GM23248 (cell line): Measurements from ENCODE around the gene SSTR5. TPM values are rescaled to one million over a fixed set of nuclear protein-coding genes. Genes with fewer than 3 reads are reported as not detected.

ENCODE experiments used
- DNase-seq: peaks from one replicate; pipeline ENCODE4 v3.0.0-alpha.2; 2015
- H2AFZ ChIP-seq: fragments of 200-600 bp; sonication (generic); 2 replicates; pipeline ENCODE4 v1.6.1; 2016; ENCODE audit warnings: antibody characterized with exemption
- H3F3A ChIP-seq: fragments of 200-600 bp; sonication (generic); 2 replicates; pipeline ENCODE4 v1.6.1; 2016; ENCODE audit warnings: mild to moderate bottlenecking, antibody characterized with exemption, mixed run types; ENCODE audit not compliant: insufficient read depth
- H3K27ac ChIP-seq: fragments of 200-600 bp; sonication (generic); 2 replicates; pipeline ENCODE4 v1.5.1; 2016; ENCODE audit warnings: mild to moderate bottlenecking
- H3K27me3 ChIP-seq: fragments of 200-600 bp; sonication (generic); replicated peaks from 2 replicates; pipeline ENCODE4 v1.6.1; 2016; ENCODE audit warnings: mild to moderate bottlenecking; ENCODE audit not compliant: insufficient read depth
- H3K36me3 ChIP-seq: fragments of 200-600 bp; sonication (generic); 2 replicates; pipeline ENCODE4 v1.6.1; 2016; ENCODE audit warnings: low read depth, mild to moderate bottlenecking
- H3K4me1 ChIP-seq: fragments of 200-600 bp; sonication (generic); 2 replicates; pipeline ENCODE4 v1.6.1; 2016; ENCODE audit warnings: mild to moderate bottlenecking; ENCODE audit not compliant: insufficient read depth
- H3K4me2 ChIP-seq: fragments of 200-600 bp; sonication (generic); one replicate; pipeline ENCODE4 v1.6.1; 2016; ENCODE audit warnings: mild to moderate bottlenecking; ENCODE audit not compliant: unreplicated experiment
- H3K4me3 ChIP-seq: fragments of 200-600 bp; sonication (generic); 2 replicates; pipeline ENCODE4 v1.5.1; 2016; ENCODE audit warnings: mild to moderate bottlenecking
- H3K79me2 ChIP-seq: fragments of 200-600 bp; sonication (generic); 2 replicates; pipeline ENCODE4 v1.6.1; 2016; ENCODE audit warnings: mild to moderate bottlenecking; ENCODE audit not compliant: insufficient read depth
- H3K9ac ChIP-seq: fragments of 200-600 bp; sonication (generic); 2 replicates; pipeline ENCODE4 v1.6.1; 2016; ENCODE audit warnings: mild to moderate bottlenecking
- H3K9me2 ChIP-seq: fragments of 200-600 bp; sonication (generic); 2 replicates; pipeline ENCODE4 v1.6.1; 2016; ENCODE audit warnings: mixed run types, mild to moderate bottlenecking, moderate library complexity; ENCODE audit not compliant: insufficient read depth
- H3K9me3 ChIP-seq: fragments of 200-600 bp; sonication (generic); one replicate; pipeline ENCODE4 v1.6.1; 2017; ENCODE audit warnings: low read depth
- H4K20me1 ChIP-seq: fragments of 200-600 bp; sonication (generic); 2 replicates; pipeline ENCODE4 v1.6.0; 2016; ENCODE audit not compliant: insufficient read depth
- EZH2 ChIP-seq: fragments of 200-600 bp; sonication (generic); IDR thresholded peaks from 2 replicates; pipeline ENCODE4 v1.6.1; 2018; ENCODE audit warnings: antibody characterized with exemption, mild to moderate bottlenecking; ENCODE audit not compliant: insufficient read depth, poor library complexity, severe bottlenecking
- EZH2phosphoT487 ChIP-seq: fragments of 200-600 bp; sonication (generic); IDR thresholded peaks from 2 replicates; pipeline ENCODE4 v1.6.1; 2018; ENCODE audit warnings: antibody characterized with exemption, moderate library complexity, mild to moderate bottlenecking, low read depth; ENCODE audit not compliant: insufficient read depth
- WGBS, 2 experiments: methylation state at CpG; one replicate each; pipeline ENCODE4 v1.1.6; 2015 to 2017; ENCODE audit warnings: low lambda C conversion rate in 2 of 2, low coverage in 1 of 2; ENCODE audit errors: missing lambda C conversion rate in 2 of 2; 5-methylcytosine and 5-hydroxymethylcytosine counted together
- in situ Hi-C: fragments of 300-500 bp; cut with MboI; formaldehyde crosslinking; loops from 2 replicates; pipeline ENCODE4 v1.15.0; 2020
- polyA plus RNA-seq: library from polyadenylated mRNA; unstranded; fragments of >200 nt; fragmentation: Nextera tagmentation; extraction: Ambion mirVana; gene quantifications from 2 replicates; pipeline ENCODE4 v1.2.1, GENCODE V29; 2016
- total RNA-seq: library from RNA; depleted of rRNA; stranded (reverse); fragments of >200 nt; shearing (Covaris generic); gene quantifications from 2 replicates; pipeline ENCODE4 v1.2.3, GENCODE V29; 2014

Gene SSTR5
- total and polyA plus RNA-seq, 2 experiments from 2014 or later, result not detected

GRCh38 chr16:1036726-1037393 lies 35.7 kb upstream of the SSTR5 start:
- Histone ChIP-seq H3K79me2 (no peaks in the 10 kb centered on the region), H3K4me2 (no peak overlapping the region), H3K9ac (no peak overlapping the region), H3K4me1 (0 out of 2 replicates have a peak, but pooled peaks cover 5% of the 10 kb centered on the region), H3K4me3 (no peak overlapping the region), H3F3A (no peaks in the 10 kb centered on the region), H3K27me3 (no peaks in the 10 kb centered on the region; the same call in 1 of the 2 replicates), H3K9me3 (no peaks in the 10 kb centered on the region), H4K20me1 (no peaks in the 10 kb centered on the region), H3K9me2 (no peaks in the 10 kb centered on the region), H2AFZ (no peak overlapping the region), H3K27ac (no peak overlapping the region), H3K36me3 (no peaks in the 10 kb centered on the region)
- 22 to 24% methylated on average over 17 of the region's 21 CpGs for WGBS, 2 experiments
- TF ChIP-seq EZH2phosphoT487, result no peak
- TF ChIP-seq EZH2, result no peak
- peak; percentile 71 for DNase-seq
- in situ Hi-C loops, result no loop called here

- Histone ChIP-seq H3K9me3 (no peaks in the 10 kb centered on the region), H3F3A (no peaks in the 10 kb centered on the region), H3K4me2 (no peak overlapping the region), H3K9me2 (no peaks in the 10 kb centered on the region), H3K9ac (no peak overlapping the region), H4K20me1 (no peaks in the 10 kb centered on the region), H2AFZ (no peak overlapping the region), H3K4me3 (no peak overlapping the region), H3K27ac (no peak overlapping the region), H3K36me3 (no peaks in the 10 kb centered on the region), H3K27me3 (no peaks in the 10 kb centered on the region; the same call in 1 of the 2 replicates), H3K79me2 (no peaks in the 10 kb centered on the region), H3K4me1 (0 out of 2 replicates have a peak, but pooled peaks cover 5% of the 10 kb centered on the region)
- TF ChIP-seq EZH2phosphoT487 (no peak), EZH2 (peak; percentile 36)
- in situ Hi-C loops, result no loop called here
- WGBS, 2 experiments, result 31 to 42% methylated on average over 25 to 31 of the region's 31 CpGs
- DNase-seq, result peak; percentile 50
Observed at GRCh38 chr16:1037394-1038257, 34.9 kb upstream of the SSTR5 start.

GRCh38 chr16:1038932-1039331 lies 33.6 kb upstream of the SSTR5 start:
- H2AFZ ChIP-seq, result no peak overlapping the region
- WGBS, 2 experiments, result 72 to 79% methylated on average over 12 of the region's 12 CpGs
- H3K79me2 ChIP-seq, result no peaks in the 10 kb centered on the region
- H4K20me1 ChIP-seq, result no peaks in the 10 kb centered on the region
- 0 out of 2 replicates have a peak, but pooled peaks cover 5% of the 10 kb centered on the region for H3K4me1 ChIP-seq
- no peaks in the 10 kb centered on the region for H3F3A ChIP-seq
- H3K4me2 ChIP-seq, result no peak overlapping the region
- H3K27me3 ChIP-seq, result no peaks in the 10 kb centered on the region; the same call in 1 of the 2 replicates
- H3K27ac ChIP-seq, result no peak overlapping the region
- TF ChIP-seq EZH2phosphoT487, result no peak
- TF ChIP-seq EZH2, result no peak
- H3K9ac ChIP-seq, result no peak overlapping the region
- no peaks in the 10 kb centered on the region for H3K9me3 ChIP-seq
- in situ Hi-C loops, result no loop called here
- H3K36me3 ChIP-seq, result no peaks in the 10 kb centered on the region
- no peaks in the 10 kb centered on the region for H3K9me2 ChIP-seq
- H3K4me3 ChIP-seq, result no peak overlapping the region
- no peak for DNase-seq

GRCh38 chr16:1039762-1040161 lies 32.8 kb upstream of the SSTR5 start:
- in situ Hi-C loops, result no loop called here
- no peak overlapping the region for H3K9ac ChIP-seq
- H3K4me1 ChIP-seq, result 0 out of 2 replicates have a peak, but pooled peaks cover 5% of the 10 kb centered on the region
- H3K4me3 ChIP-seq, result no peak overlapping the region
- no peaks in the 10 kb centered on the region for H3K9me2 ChIP-seq
- no peaks in the 10 kb centered on the region for H4K20me1 ChIP-seq
- H3K27me3 ChIP-seq, result peaks cover 4% of the 10 kb centered on the region; the same call in 1 of the 2 replicates
- H2AFZ ChIP-seq, result no peak overlapping the region
- 55 to 57% methylated on average over 11 of the region's 11 CpGs for WGBS, 2 experiments
- H3F3A ChIP-seq, result no peaks in the 10 kb centered on the region
- no peak overlapping the region for H3K4me2 ChIP-seq
- H3K36me3 ChIP-seq, result no peaks in the 10 kb centered on the region
- H3K27ac ChIP-seq, result no peak overlapping the region
- no peaks in the 10 kb centered on the region for H3K9me3 ChIP-seq
- no peak for TF ChIP-seq EZH2
- no peak for TF ChIP-seq EZH2phosphoT487
- DNase-seq, result no peak
- no peaks in the 10 kb centered on the region for H3K79me2 ChIP-seq
